ENCODE results near the gene SLC22A5.

The SLC22A5 gene

GRCh38 chr5:132364319-132364718 is 5.2 kb upstream of the SLC22A5 start:
- H3K27ac ChIP-seq (ENCODE audit: insufficient read depth in 1 of 2, low read depth in 1 of 2, low read length in 2 of 2, poor library complexity in 1 of 2, severe bottlenecking in 2 of 2) = no peak overlapping the region
- peaks cover 0 to 6% (median 2%) of the 10 kb centered on the region in 4 experiments for H3K4me1 ChIP-seq (ENCODE audit: control extremely low read depth in 1 of 4, control insufficient read depth in 4 of 4, insufficient read depth in 4 of 4, low read length in 3 of 4)
- CTCF ChIA-PET = no interaction called here
- peaks cover 0 to 16% (median 2%) of the 10 kb centered on the region in 4 experiments for H3K36me3 ChIP-seq (ENCODE audit: control insufficient read depth in 4 of 4, insufficient read depth in 4 of 4, low read length in 3 of 4)
- 100% methylated on average over 1 of the region's 1 CpG for WGBS (ENCODE audit: insufficient coverage)
- no peak overlapping the region for H3K4me3 ChIP-seq (ENCODE audit: control insufficient read depth in 1 of 7, extremely low read depth in 1 of 7, insufficient read depth in 4 of 7, low read depth in 2 of 7, low read length in 6 of 7)
- no peak for DNase-seq
- no peaks in the 10 kb centered on the region for H3K27me3 ChIP-seq (replicated peaks in 2 of 5; ENCODE audit: control insufficient read depth in 4 of 5, insufficient read depth in 5 of 5, low read length in 4 of 5)
- POLR2A ChIA-PET = no interaction called here
- no peaks in the 10 kb centered on the region for H3K9me3 ChIP-seq (ENCODE audit: control extremely low read depth in 1 of 5, control insufficient read depth in 4 of 5, insufficient read depth in 2 of 5, low read depth in 1 of 5, low read length in 4 of 5)

DNA sequence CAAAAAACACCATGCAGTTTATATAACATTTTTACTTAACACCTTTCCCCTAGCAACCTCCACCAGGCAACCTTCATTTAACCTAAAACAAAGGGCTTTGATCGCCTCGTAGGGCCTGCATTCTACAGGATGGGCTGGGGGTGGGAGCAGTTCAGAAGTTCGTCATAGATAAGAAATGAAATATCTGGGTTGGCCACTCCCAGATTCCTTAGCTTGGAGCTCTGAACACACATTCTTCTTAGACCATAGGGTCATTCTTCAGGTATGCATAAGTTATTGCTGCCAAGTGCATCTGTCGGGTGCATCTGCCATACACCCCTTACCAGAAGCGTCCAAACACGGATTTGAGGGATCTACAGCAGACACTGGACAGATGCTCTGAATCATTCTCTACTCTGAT is 4.3 kb upstream of the SLC22A5 start:
- Histone ChIP-seq H3K4me1 (ENCODE audit: control extremely low read depth in 1 of 4, control insufficient read depth in 4 of 4, insufficient read depth in 4 of 4, low read length in 3 of 4) (peaks cover 0 to 11% (median 7%) of the 10 kb centered on the region in 4 experiments), H3K9me3 (ENCODE audit: control extremely low read depth in 1 of 5, control insufficient read depth in 4 of 5, insufficient read depth in 2 of 5, low read depth in 1 of 5, low read length in 4 of 5) (no peaks in the 10 kb centered on the region), H3K27me3 (replicated peaks in 2 of 5; ENCODE audit: control insufficient read depth in 4 of 5, insufficient read depth in 5 of 5, low read length in 4 of 5) (peaks cover 0 to 1% (median 0%) of the 10 kb centered on the region in 5 experiments), H3K27ac (ENCODE audit: insufficient read depth in 1 of 2, low read depth in 1 of 2, low read length in 2 of 2, poor library complexity in 1 of 2, severe bottlenecking in 2 of 2) (no peak overlapping the region), H3K36me3 (ENCODE audit: control insufficient read depth in 4 of 4, insufficient read depth in 4 of 4, low read length in 3 of 4) (peaks cover 0 to 13% (median 2%) of the 10 kb centered on the region in 4 experiments), H3K4me3 (ENCODE audit: control insufficient read depth in 1 of 7, extremely low read depth in 1 of 7, insufficient read depth in 4 of 7, low read depth in 2 of 7, low read length in 6 of 7) (no peak overlapping the region)
- DNase-seq = no peak
- CTCF ChIA-PET = no interaction called here
- POLR2A ChIA-PET = no interaction called here
- WGBS (ENCODE audit: insufficient coverage) = 100% methylated on average over 1 of the region's 6 CpGs

- ChIA-PET POLR2A (interaction anchor here (3.2 kb wide), 1 partner anchor 75 kb away, joined by 14 read pairs; the partner anchor contains the start of gene SLC22A4), CTCF (interaction anchor here (0.9 to 2.9 kb wide), 9 partner anchors 10 to 130 kb away, joined by 3 to 11 read pairs (median 4); no protein-coding TSS in a partner anchor)
- H3K27ac ChIP-seq (ENCODE audit: insufficient read depth in 1 of 2, low read depth in 1 of 2, low read length in 2 of 2, poor library complexity in 1 of 2, severe bottlenecking in 2 of 2) = no peak overlapping the region
- no peak overlapping the region for H3K4me3 ChIP-seq (ENCODE audit: control insufficient read depth in 1 of 7, extremely low read depth in 1 of 7, insufficient read depth in 4 of 7, low read depth in 2 of 7, low read length in 6 of 7)
- no peak for DNase-seq
- H3K4me1 ChIP-seq (ENCODE audit: control extremely low read depth in 1 of 4, control insufficient read depth in 4 of 4, insufficient read depth in 4 of 4, low read length in 3 of 4) = peaks cover 0 to 32% (median 17%) of the 10 kb centered on the region in 4 experiments
- peaks cover 0 to 2% (median 0%) of the 10 kb centered on the region in 5 experiments for H3K27me3 ChIP-seq (replicated peaks in 2 of 5; ENCODE audit: control insufficient read depth in 4 of 5, insufficient read depth in 5 of 5, low read length in 4 of 5)
- WGBS (ENCODE audit: insufficient coverage) = 89% methylated on average over 2 of the region's 4 CpGs
- H3K36me3 ChIP-seq (ENCODE audit: control insufficient read depth in 4 of 4, insufficient read depth in 4 of 4, low read length in 3 of 4) = peaks cover 0 to 11% (median 1%) of the 10 kb centered on the region in 4 experiments
- H3K9me3 ChIP-seq (ENCODE audit: control extremely low read depth in 1 of 5, control insufficient read depth in 4 of 5, insufficient read depth in 2 of 5, low read depth in 1 of 5, low read length in 4 of 5) = no peaks in the 10 kb centered on the region
These were observed 1.3 kb upstream of the SLC22A5 start for GRCh38 chr5:132368186-132368585.

GRCh38 chr5:132369007-132369473 is 470 bp upstream of the SLC22A5 start:
- 4% methylated on average over 5 of the region's 9 CpGs for WGBS (ENCODE audit: insufficient coverage)
- Histone ChIP-seq H3K4me3 (ENCODE audit: control insufficient read depth in 1 of 7, extremely low read depth in 1 of 7, insufficient read depth in 4 of 7, low read depth in 2 of 7, low read length in 6 of 7) (peak overlapping the region; percentile 56 to 87 (median 74)), H3K36me3 (ENCODE audit: control insufficient read depth in 4 of 4, insufficient read depth in 4 of 4, low read length in 3 of 4) (peaks cover 0 to 7% (median 1%) of the 10 kb centered on the region in 4 experiments), H3K27ac (ENCODE audit: insufficient read depth in 1 of 2, low read depth in 1 of 2, low read length in 2 of 2, poor library complexity in 1 of 2, severe bottlenecking in 2 of 2) (peak overlapping the region; percentile 26 to 81), H3K4me1 (ENCODE audit: control extremely low read depth in 1 of 4, control insufficient read depth in 4 of 4, insufficient read depth in 4 of 4, low read length in 3 of 4) (peaks cover 0 to 32% (median 17%) of the 10 kb centered on the region in 4 experiments), H3K27me3 (replicated peaks in 2 of 5; ENCODE audit: control insufficient read depth in 4 of 5, insufficient read depth in 5 of 5, low read length in 4 of 5) (peaks cover 0 to 2% (median 0%) of the 10 kb centered on the region in 5 experiments), H3K9me3 (ENCODE audit: control extremely low read depth in 1 of 5, control insufficient read depth in 4 of 5, insufficient read depth in 2 of 5, low read depth in 1 of 5, low read length in 4 of 5) (no peaks in the 10 kb centered on the region)
- ChIA-PET POLR2A (interaction anchor here (0.5 to 3.2 kb wide), 3 partner anchors 12 to 271 kb away, joined by 4 to 14 read pairs (median 4); partner anchors contain the start of gene SLC22A4), CTCF (interaction anchor here (0.8 to 2.9 kb wide), 9 partner anchors 9 to 131 kb away, joined by 3 to 11 read pairs (median 4); partner anchors contain the start of gene SLC22A4)
- DNase-seq = peak in 2 of 3 donors; percentile 36 to 64

- peak overlapping the region; percentile 26 to 81 for H3K27ac ChIP-seq (ENCODE audit: insufficient read depth in 1 of 2, low read depth in 1 of 2, low read length in 2 of 2, poor library complexity in 1 of 2, severe bottlenecking in 2 of 2)
- no peaks in the 10 kb centered on the region for H3K9me3 ChIP-seq (ENCODE audit: control extremely low read depth in 1 of 5, control insufficient read depth in 4 of 5, insufficient read depth in 2 of 5, low read depth in 1 of 5, low read length in 4 of 5)
- peaks cover 0 to 2% (median 0%) of the 10 kb centered on the region in 5 experiments for H3K27me3 ChIP-seq (replicated peaks in 2 of 5; ENCODE audit: control insufficient read depth in 4 of 5, insufficient read depth in 5 of 5, low read length in 4 of 5)
- ChIA-PET POLR2A (interaction anchor here (3.2 kb wide), 1 partner anchor 77 kb away, joined by 14 read pairs; the partner anchor contains the start of gene SLC22A4), CTCF (interaction anchor here (0.7 to 2.9 kb wide), 6 partner anchors 8 to 1554 kb away, joined by 3 to 11 read pairs (median 4); no protein-coding TSS in a partner anchor)
- WGBS (ENCODE audit: insufficient coverage) = 15% methylated on average over 27 of the region's 34 CpGs
- peaks cover 0 to 3% (median under 1%) of the 10 kb centered on the region in 4 experiments for H3K36me3 ChIP-seq (ENCODE audit: control insufficient read depth in 4 of 4, insufficient read depth in 4 of 4, low read length in 3 of 4)
- peak in 1 of 3 donors; percentile 24 for DNase-seq
- H3K4me3 ChIP-seq (ENCODE audit: control insufficient read depth in 1 of 7, extremely low read depth in 1 of 7, insufficient read depth in 4 of 7, low read depth in 2 of 7, low read length in 6 of 7) = peak overlapping the region; percentile 56 to 87 (median 74)
- H3K4me1 ChIP-seq (ENCODE audit: control extremely low read depth in 1 of 4, control insufficient read depth in 4 of 4, insufficient read depth in 4 of 4, low read length in 3 of 4) = peaks cover 0 to 32% (median 17%) of the 10 kb centered on the region in 4 experiments
These were observed 866 bp downstream of the SLC22A5 start for GRCh38 chr5:132370181-132370970.

DNA sequence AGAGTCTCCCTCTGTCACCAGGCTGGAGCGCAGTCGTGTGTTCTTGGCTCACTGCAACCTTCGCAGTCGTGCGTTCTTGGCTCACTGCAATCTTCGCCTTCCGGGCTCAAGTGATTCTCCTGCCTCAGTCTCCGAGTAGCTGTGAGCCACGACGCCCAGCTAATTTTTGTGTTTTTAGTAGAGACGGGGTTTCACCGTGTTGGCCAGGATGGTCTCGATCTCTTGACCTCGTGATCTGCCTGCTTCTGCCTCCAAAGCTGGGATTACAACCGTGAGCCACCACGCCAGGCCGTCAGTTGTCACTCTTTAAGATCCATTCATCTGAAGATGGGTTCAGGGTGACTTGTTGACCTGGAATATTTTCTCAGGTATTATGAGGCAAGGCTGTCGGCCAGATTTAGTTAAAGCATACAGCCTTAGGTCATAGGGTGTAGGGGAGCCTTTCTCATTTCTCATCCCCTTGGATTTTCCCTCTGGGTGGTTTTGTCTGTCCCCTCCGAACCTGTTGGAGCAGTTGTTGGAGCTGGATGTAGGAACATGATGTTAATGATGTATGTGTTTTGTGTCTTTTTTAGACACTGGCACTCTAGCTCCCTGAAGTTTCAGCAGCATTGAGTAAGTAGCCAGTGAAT is 1.6 kb downstream of the SLC22A5 start:
- Histone ChIP-seq H3K4me3 (ENCODE audit: control insufficient read depth in 1 of 7, extremely low read depth in 1 of 7, insufficient read depth in 4 of 7, low read depth in 2 of 7, low read length in 6 of 7) (peak overlapping the region in 1 of 7 experiments; percentile 87), H3K4me1 (ENCODE audit: control extremely low read depth in 1 of 4, control insufficient read depth in 4 of 4, insufficient read depth in 4 of 4, low read length in 3 of 4) (peaks cover 0 to 32% (median 17%) of the 10 kb centered on the region in 4 experiments), H3K9me3 (ENCODE audit: control extremely low read depth in 1 of 5, control insufficient read depth in 4 of 5, insufficient read depth in 2 of 5, low read depth in 1 of 5, low read length in 4 of 5) (no peaks in the 10 kb centered on the region), H3K36me3 (ENCODE audit: control insufficient read depth in 4 of 4, insufficient read depth in 4 of 4, low read length in 3 of 4) (no peaks in the 10 kb centered on the region), H3K27ac (ENCODE audit: insufficient read depth in 1 of 2, low read depth in 1 of 2, low read length in 2 of 2, poor library complexity in 1 of 2, severe bottlenecking in 2 of 2) (no peak overlapping the region), H3K27me3 (replicated peaks in 2 of 5; ENCODE audit: control insufficient read depth in 4 of 5, insufficient read depth in 5 of 5, low read length in 4 of 5) (peaks cover 0 to 2% (median 0%) of the 10 kb centered on the region in 5 experiments)
- 96% methylated on average over 13 of the region's 19 CpGs for WGBS (ENCODE audit: insufficient coverage)
- ChIA-PET POLR2A (no interaction called here), CTCF (interaction anchor here (0.7 to 2.2 kb wide), 4 partner anchors 12 to 1553 kb away, joined by 3 to 11 read pairs (median 5); no protein-coding TSS in a partner anchor)
- no peak for DNase-seq
